Measurements from ENCODE around the gene DIO1.
"Not testable (repeated sequence)": the region's sequence is repeated elsewhere in the genome, so short reads cannot be mapped to it uniquely, and the experiment has no call there.

Gene DIO1

GRCh38 chr1:53893999-53894636 lies at the start of gene DIO1:
TSS of gene DIO1 (plus strand) at chr1:53894187. CDS start at chr1:53894211, 24 bp downstream.
- DNase-seq, result no peak

- no peak for DNase-seq
Measured at GRCh38 chr1:53847980-53848379, 46.0 kb upstream of the DIO1 start.

- no peak for DNase-seq
Measured at GRCh38 chr1:53850082-53850673, 43.8 kb upstream of the DIO1 start.

DNA sequence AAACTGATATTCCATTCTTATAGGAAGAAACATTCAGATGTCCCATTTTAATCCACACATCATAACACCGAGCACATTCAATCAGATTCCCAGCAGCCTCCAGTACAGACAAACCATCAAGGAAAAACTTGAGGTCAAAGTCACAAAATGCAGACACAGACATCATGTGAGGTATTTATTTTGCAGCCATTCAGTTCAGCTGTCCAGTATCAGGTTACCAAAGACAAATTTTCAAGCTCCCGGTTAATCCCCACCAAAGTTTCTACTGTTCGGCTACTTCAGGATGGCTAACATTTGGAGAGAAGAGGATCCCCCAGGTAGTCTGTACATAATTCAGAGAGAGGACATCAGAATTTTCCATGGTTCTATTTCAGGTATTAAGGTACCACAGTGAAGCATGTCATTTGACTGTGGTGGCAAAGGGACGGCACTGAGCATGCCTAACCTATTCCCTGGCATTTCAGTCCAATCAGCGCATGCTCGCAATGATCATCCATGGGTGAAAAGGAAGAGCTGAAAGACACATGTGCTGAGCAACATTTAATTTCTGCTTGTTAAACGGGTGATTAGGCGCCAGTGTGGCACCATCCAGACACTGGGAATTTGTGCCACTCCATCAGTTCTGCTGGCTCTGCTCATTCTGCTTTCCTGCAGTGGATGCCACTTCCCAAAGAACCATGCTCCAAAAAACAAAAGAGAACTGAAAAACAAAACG lies 42.3 kb upstream of the DIO1 start:
- DNase-seq, result no peak

GRCh38 chr1:53860967-53861411 lies 33.0 kb upstream of the DIO1 start:
- peak; percentile 44 for DNase-seq

DNA sequence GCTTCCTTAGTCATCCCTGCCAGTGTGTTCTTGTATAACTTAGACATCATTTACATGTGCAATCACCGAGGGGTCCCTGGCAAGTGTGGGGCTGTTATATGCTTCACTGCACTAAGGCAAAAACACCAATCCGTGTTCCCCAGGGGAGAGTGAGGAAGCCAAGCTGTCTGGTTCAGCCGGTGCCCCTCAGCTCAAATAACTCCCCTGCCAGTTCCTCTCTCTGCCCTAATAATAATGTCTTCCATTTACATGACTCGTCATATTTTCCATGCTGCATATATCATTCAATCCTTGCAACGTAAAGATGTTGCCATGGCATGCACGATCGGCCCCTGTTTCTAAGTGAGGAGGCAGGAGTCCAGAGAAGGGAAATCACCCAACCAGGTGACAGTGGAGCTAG lies 31.5 kb upstream of the DIO1 start:
- DNase-seq, result no peak

GRCh38 chr1:53868565-53868964 lies 25.4 kb upstream of the DIO1 start:
- no peak for DNase-seq

DNA sequence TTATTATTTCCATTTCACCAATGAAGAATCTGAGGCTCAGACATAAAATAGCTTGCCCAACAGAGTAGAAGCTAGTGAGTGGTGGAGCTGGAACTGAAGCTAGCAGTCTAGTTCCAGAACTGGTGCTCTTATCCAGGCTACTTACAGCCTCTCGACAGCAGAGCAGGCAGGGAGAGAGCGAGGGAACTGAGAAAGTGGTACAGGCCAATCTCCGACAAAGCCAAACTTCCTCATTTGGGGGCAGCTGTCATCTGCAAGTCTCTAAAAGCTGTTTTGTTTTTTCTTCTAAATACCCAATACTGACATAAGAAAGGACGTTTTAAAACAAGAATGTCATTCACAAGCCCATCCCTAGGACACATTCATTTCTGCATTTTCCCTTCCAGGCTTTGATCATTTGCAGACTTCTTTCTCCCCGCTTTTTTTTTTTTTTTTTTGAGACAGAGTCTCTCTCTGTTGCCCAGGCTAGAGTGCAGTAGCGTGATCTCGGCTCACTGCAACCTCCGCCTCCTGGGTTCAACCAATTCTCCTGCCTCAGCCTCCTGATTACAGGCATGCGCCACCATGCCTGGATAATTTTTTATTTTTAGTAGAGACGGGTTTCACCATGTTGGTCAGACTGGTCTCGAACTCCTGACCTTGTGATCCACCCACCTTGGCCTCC lies 24.4 kb upstream of the DIO1 start:
- no peak for DNase-seq

DNA sequence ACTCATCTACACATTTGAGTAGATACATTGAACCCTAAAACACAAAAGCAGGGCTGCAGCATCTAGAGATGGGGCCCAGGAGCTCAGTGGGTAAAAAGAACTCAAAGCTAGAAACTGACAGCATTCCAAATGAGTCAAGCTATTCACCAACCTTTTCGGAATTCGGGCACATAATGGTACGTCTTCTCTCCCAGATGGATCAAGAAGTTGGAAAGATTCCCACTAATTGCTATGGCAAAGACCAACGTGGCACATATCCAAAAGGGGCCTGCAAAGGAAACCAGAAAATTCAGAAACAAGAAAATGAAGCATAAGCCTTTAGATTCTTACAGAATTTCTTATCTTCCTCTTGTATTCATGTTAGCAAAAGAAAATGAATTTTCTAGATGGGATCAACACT lies 22.8 kb upstream of the DIO1 start:
- DNase-seq, result no peak

DNA sequence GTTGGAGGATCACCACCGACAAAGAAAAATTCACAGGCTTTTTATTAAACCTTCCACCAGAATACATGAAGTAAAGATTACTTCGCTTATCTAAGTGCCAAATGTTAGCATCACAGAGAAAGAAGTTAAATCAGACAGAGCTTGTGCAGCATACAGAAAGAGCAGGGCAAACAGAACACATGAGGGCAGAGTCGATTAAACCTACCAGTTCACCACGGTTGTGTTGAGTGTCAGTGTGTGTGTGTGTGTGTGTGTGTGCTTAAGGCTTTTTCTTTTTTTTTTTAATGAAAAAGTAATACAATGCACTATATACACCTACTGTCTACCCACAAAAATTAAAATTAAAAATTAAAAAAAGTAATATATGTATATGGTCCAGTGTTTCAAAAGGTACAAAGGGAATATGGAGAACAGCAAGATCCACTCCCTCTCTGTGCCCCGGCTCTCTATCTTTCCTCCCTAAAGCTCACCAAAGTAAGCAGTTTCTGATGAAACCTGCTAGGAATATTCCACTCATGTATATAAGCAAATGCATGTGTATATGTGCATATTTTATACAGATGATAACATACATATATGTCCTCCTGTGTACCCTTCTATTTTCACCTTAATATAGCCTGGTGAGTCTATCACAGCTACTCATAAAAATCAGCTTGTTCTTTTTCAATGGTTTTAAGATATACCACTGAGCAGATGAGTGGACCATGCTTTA lies 22.1 kb upstream of the DIO1 start:
- DNase-seq, result no peak

GRCh38 chr1:53875150-53875549 lies 18.8 kb upstream of the DIO1 start:
- DNase-seq, result not testable (repeated sequence)

- DNase-seq, result no peak
Measured at GRCh38 chr1:53878492-53879105, 15.4 kb upstream of the DIO1 start.

- DNase-seq, result not testable (repeated sequence)
Measured at GRCh38 chr1:53881853-53882252, 12.1 kb upstream of the DIO1 start.

DNA sequence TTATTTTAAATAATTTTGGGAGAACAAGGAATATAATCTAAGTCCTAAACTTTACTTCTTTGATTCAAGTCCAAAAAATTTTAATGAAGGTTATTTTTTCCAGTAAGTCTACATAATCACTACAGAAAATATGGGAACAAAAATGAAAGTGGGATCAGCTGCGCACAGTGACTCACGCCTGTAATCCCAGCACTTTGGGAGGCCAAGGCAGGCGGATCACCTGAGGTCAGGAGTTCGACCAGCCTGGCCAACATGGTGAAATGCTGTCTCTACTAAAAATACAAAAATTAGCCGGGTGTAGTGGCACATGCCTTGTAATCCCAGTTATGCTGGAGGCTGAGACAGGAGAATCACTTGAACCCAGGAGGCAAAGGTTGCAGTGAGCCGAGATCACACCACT lies 10.4 kb upstream of the DIO1 start:
- DNase-seq, result not testable (repeated sequence)

GRCh38 chr1:53888681-53889080 lies 5.3 kb upstream of the DIO1 start:
- DNase-seq, result no peak

DNA sequence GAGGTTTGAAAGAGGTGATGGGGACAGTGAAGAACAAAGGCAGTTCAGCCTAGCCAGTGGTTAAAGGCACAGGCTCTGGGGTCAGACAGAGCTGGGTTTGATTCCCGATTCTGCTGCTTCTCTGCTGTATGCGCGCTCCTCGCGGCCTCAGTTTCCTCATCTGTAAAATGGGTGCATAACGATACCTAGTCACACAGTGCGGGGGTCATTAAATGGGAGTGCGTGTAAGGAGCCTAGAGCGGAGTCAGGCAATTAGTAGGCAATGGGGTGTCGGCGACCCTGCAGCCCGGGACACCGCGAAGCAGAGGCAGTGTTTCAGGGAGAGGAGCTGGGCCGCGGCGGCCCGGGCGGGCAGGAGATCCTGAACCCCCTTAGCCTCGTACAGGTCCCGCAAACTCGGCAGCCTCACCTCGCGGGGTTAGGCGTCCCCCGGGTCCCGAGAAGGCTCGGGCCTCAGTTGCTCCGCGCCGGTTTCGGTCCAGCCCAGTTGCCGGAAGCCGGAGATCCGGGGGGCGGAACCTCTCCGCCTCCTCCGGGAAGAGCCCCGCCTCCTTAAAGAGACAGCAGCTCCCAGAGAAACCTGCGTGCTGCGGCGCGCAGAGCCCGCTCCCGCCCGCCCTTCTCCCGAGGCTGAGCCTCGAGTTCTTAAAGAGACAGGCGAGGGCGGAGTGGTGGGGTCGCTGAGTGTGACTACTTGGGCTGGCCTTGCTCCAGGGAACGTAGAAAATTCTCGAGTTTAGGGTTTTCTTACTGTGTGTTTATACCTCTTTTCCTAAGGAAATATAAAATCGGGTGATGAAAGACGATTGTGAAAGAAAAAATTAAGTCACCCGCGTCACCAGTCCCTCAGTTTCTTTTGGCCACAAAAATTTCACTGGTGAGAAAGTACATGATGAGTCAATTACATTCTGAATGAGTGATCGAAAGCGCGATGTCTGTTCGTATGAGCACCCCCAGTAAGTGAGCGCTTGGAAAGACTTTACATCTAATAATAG lies 4.4 kb upstream of the DIO1 start, which contains the start of gene YIPF1:
Gene YIPF1 (minus strand): TSS at position 494 of the 995 bp plus-strand sequence. CDS start 860 bp downstream, outside the sequence.
- DNase-seq, result peak; percentile 85

DNA sequence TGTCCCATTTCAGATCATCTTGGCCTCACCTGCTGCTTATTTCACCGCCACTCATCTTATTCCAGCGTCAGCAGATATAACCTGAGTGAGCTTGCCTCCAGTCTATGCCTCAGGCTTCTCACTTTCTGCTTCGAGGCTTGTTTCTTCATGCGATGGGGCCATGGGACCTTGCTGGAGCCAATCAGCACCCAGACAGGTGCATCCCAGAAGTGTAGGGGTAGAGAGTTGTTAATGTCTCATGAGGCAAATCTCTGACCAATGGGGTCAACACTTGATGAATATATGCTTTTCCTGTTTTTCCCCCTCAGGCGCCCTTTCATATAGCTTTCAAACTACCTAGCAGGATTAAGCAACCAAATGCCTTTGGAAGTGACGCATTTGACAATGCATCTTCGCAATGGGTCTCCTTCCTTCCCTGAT lies 3.5 kb upstream of the DIO1 start:
- no peak for DNase-seq

GRCh38 chr1:53891018-53891417 lies 3.0 kb upstream of the DIO1 start:
- DNase-seq, result no peak

- DNase-seq, result no peak
Measured at GRCh38 chr1:53891678-53892077, 2.3 kb upstream of the DIO1 start.

- no peak for DNase-seq
Measured at GRCh38 chr1:53892911-53893310, 1.1 kb upstream of the DIO1 start.

DNA sequence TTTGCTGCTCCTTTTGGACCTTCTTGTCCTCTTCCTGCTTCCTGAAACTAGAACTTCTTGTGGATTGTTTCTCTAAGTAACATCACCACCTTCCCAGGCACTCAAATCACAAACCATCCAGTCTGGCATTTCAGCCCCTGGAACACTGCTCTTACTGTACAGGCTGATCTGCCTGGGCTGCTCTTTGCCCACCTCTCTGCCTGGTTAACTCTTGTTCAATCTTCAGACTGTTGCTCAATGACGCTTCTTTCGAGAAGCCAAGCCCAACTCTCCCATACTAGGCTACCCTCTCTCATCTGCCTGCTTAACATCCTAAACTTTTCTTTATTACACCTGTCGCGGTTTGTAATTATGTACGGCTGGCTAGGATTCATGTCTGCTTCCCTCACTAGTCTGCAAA lies 657 bp downstream of the DIO1 start:
- no peak for DNase-seq

Measured in activated naive CD4-positive, alpha-beta T cell treated with anti-CD3 and anti-CD28 coated beads, Interleukin-2, amount 50 U/mL, for 16 hours (primary cell).